Measurements from ENCODE around the gene LAMB2.

LAMB2 gene

GRCh38 chr3:49120438-49121131, 12.3 kb downstream of the LAMB2 start, which contains the start of gene USP19:
USP19 (minus strand) TSS chr3:49120823; CDS start chr3:49119145, 1,678 bp downstream.
- peak; percentile 77 to 88 for DNase-seq

GRCh38 chr3:49120096-49120437, 12.8 kb downstream of the LAMB2 start:
- DNase-seq: no peak

- DNase-seq: no peak
These were observed 13.4 kb downstream of the LAMB2 start for GRCh38 chr3:49119439-49119838.

- DNase-seq: no peak
These were observed 13.8 kb downstream of the LAMB2 start for GRCh38 chr3:49119036-49119435.

GRCh38 chr3:49112262-49112661, 20.6 kb downstream of the LAMB2 start:
- DNase-seq: no peak

GRCh38 chr3:49111347-49111746, 21.5 kb downstream of the LAMB2 start:
- DNase-seq: no peak

- DNase-seq: no peak
These were observed 22.1 kb downstream of the LAMB2 start for GRCh38 chr3:49110780-49111179.

- no peak for DNase-seq
These were observed 24.5 kb downstream of the LAMB2 start for GRCh38 chr3:49108346-49108745.

- DNase-seq: peak; percentile 94 to 95
These were observed 28.2 kb downstream of the LAMB2 start, which contains the start of gene QARS1 for GRCh38 chr3:49104427-49105291. QARS1 (minus strand) TSS chr3:49104757; CDS start chr3:49104733, 24 bp downstream.

GRCh38 chr3:49104052-49104426, 28.8 kb downstream of the LAMB2 start:
- no peak for DNase-seq

- DNase-seq: no peak
These were observed 32.7 kb downstream of the LAMB2 start for GRCh38 chr3:49100046-49100615.

GRCh38 chr3:49098910-49099630, 33.8 kb downstream of the LAMB2 start:
- DNase-seq: no peak

- no peak for DNase-seq
These were observed 34.4 kb downstream of the LAMB2 start for GRCh38 chr3:49098429-49098828.

- peak; percentile 99 to 100 for DNase-seq
These were observed 38.7 kb downstream of the LAMB2 start, which contains the start of gene QRICH1 for GRCh38 chr3:49093853-49094767. QRICH1 (minus strand) TSS chr3:49094071; CDS start chr3:49077017, 17,054 bp downstream.

- DNase-seq: peak; percentile 51 to 56
These were observed 39.7 kb downstream of the LAMB2 start for GRCh38 chr3:49092938-49093852.

- DNase-seq: no peak
These were observed 51.4 kb downstream of the LAMB2 start for GRCh38 chr3:49081429-49081828.

- no peak for DNase-seq
These were observed 53.6 kb downstream of the LAMB2 start for GRCh38 chr3:49079270-49079669.

- DNase-seq: no peak
These were observed 56.2 kb downstream of the LAMB2 start for GRCh38 chr3:49076646-49077045.

- DNase-seq: no peak
These were observed 56.7 kb downstream of the LAMB2 start for GRCh38 chr3:49076116-49076515.

All from AML-193 (cell line).